CD14-positive monocyte (primary cell): ENCODE results near the gene RPS19. TPM values are rescaled to one million over a fixed set of nuclear protein-coding genes. Genes with fewer than 3 reads are reported as not detected.

ENCODE experiments used
- DNase-seq, 3 donors: peaks; one replicate each; pipeline ENCODE4 v3.0.0-alpha.2; 2011 to 2022
- H2AFZ ChIP-seq: 2 replicates; pipeline ENCODE4 v1.6.0; 2012; ENCODE audit warnings: mild to moderate bottlenecking, low read depth, low read length, inconsistent platforms; ENCODE audit not compliant: insufficient read depth, poor library complexity, severe bottlenecking
- H3K27ac ChIP-seq, 2 donors: 1 replicate in 1 of 2; 2 replicates in 1 of 2; pipeline ENCODE4 v1.5.1; 2012 to 2013; ENCODE audit warnings: low read length in 2 of 2, control low read depth in 1 of 2, inconsistent platforms in 1 of 2, low read depth in 1 of 2, mild to moderate bottlenecking in 1 of 2
- H3K27me3 ChIP-seq, 2 donors: one replicate each; pipeline versions ENCODE4 v1.6.0 to v1.6.1; 2011 to 2013; ENCODE audit warnings: low read length in 2 of 2; ENCODE audit not compliant: control insufficient read depth in 2 of 2, insufficient read depth in 2 of 2
- H3K36me3 ChIP-seq, 2 donors: replicated peaks in 1 of 2; 1 replicate in 1 of 2; 2 replicates in 1 of 2; pipeline versions ENCODE4 v1.5.1 to v1.6.1; 2012 to 2013; ENCODE audit warnings: low read length in 2 of 2, control low read depth in 1 of 2, inconsistent platforms in 1 of 2, mild to moderate bottlenecking in 1 of 2; ENCODE audit not compliant: insufficient read depth in 2 of 2, control insufficient read depth in 1 of 2
- H3K4me1 ChIP-seq, 2 donors: 1 replicate in 1 of 2; 2 replicates in 1 of 2; pipeline versions ENCODE4 v1.5.1 to v1.6.1; 2012 to 2013; ENCODE audit warnings: low read length in 2 of 2, control low read depth in 1 of 2, inconsistent platforms in 1 of 2, mild to moderate bottlenecking in 1 of 2, moderate library complexity in 1 of 2; ENCODE audit not compliant: insufficient read depth in 2 of 2, control insufficient read depth in 1 of 2
- H3K4me2 ChIP-seq: replicated peaks from 2 replicates; pipeline ENCODE3; 2012; ENCODE audit warnings: low read length, moderate library complexity, mild to moderate bottlenecking; ENCODE audit not compliant: poor library complexity, severe bottlenecking; ENCODE audit errors: extremely low read depth
- H3K4me3 ChIP-seq, 3 experiments: fragments of 200-600 bp in 1 of 3; sonication (generic) in 1 of 3; replicated peaks in 1 of 3; 1 replicate in 2 of 3; 2 replicates in 1 of 3; pipeline ENCODE4 v1.5.1; 2011 to 2013; ENCODE audit warnings: low read length in 3 of 3, mild to moderate bottlenecking in 3 of 3, control low read depth in 2 of 3, low read depth in 2 of 3, inconsistent platforms in 1 of 3, moderate library complexity in 1 of 3
- H3K79me2 ChIP-seq: 2 replicates; pipeline ENCODE4 v1.6.0; 2012; ENCODE audit warnings: mild to moderate bottlenecking, control low read depth, inconsistent platforms, low read length, moderate library complexity; ENCODE audit not compliant: insufficient read depth
- H3K9ac ChIP-seq: 2 replicates; pipeline ENCODE4 v1.6.0; 2017; ENCODE audit warnings: low read length, mild to moderate bottlenecking; ENCODE audit not compliant: insufficient read depth, poor library complexity, severe bottlenecking
- H3K9me3 ChIP-seq, 2 donors: replicated peaks in 1 of 2; 1 replicate in 1 of 2; 2 replicates in 1 of 2; pipeline versions ENCODE4 v1.5.1 to v1.6.1; 2012 to 2013; ENCODE audit warnings: low read length in 2 of 2, control low read depth in 1 of 2; ENCODE audit not compliant: control insufficient read depth in 1 of 2, insufficient read depth in 1 of 2
- H4K20me1 ChIP-seq: 2 replicates; pipeline ENCODE4 v1.6.0; 2012; ENCODE audit warnings: mild to moderate bottlenecking, low read length, control low read depth, moderate library complexity; ENCODE audit not compliant: insufficient read depth
- H3K27ac Mint-ChIP-seq, 7 donors: one replicate each; pipeline ENCODE4 v1.8.0; 2020; ENCODE audit warnings: mild to moderate bottlenecking in 7 of 7, mixed read lengths in 7 of 7, moderate library complexity in 6 of 7, inconsistent platforms in 2 of 7
- H3K27me3 Mint-ChIP-seq, 3 donors: one replicate each; pipeline ENCODE4 v1.8.0; 2021 to 2022; ENCODE audit warnings: low read depth in 3 of 3, mild to moderate bottlenecking in 3 of 3, mixed read lengths in 3 of 3, moderate library complexity in 3 of 3, inconsistent platforms in 1 of 3
- H3K36me3 Mint-ChIP-seq, 2 donors: one replicate each; pipeline ENCODE4 v1.8.0; 2020; ENCODE audit warnings: mixed read lengths in 2 of 2, inconsistent platforms in 1 of 2, mild to moderate bottlenecking in 1 of 2
- H3K4me1 Mint-ChIP-seq: one replicate; pipeline ENCODE4 v1.8.0; 2020; ENCODE audit warnings: mild to moderate bottlenecking, mixed read lengths
- H3K4me3 Mint-ChIP-seq, 2 donors: one replicate each; pipeline ENCODE4 v1.8.0; 2020; ENCODE audit warnings: mild to moderate bottlenecking in 2 of 2, mixed read lengths in 2 of 2, moderate library complexity in 1 of 2
- H3K9me3 Mint-ChIP-seq, 7 donors: one replicate each; pipeline ENCODE4 v1.8.0; 2020 to 2022; ENCODE audit warnings: mixed read lengths in 7 of 7, mild to moderate bottlenecking in 6 of 7, moderate library complexity in 6 of 7, inconsistent platforms in 2 of 7
- WGBS: methylation state at CpG from one replicate; pipeline ENCODE4 v1.1.5; 2013; ENCODE audit warnings: missing lambda C conversion rate; ENCODE audit not compliant: insufficient coverage; 5-methylcytosine and 5-hydroxymethylcytosine counted together
- intact Hi-C, 2 donors: fragments of 100-400 bp; cut with micrococcal nuclease; formaldehyde crosslinking; loops; one replicate each; pipeline versions ENCODE4 v1.15.0 to v1.15.1; 2023
- polyA plus RNA-seq, 3 donors: library from polyadenylated mRNA; depleted of rRNA in 1 of 3; unstranded in 2 of 3; stranded (reverse) in 1 of 3; fragments of 300-500 nt in 2 of 3; fragments of >200 nt in 1 of 3; fragmentation: Illumina TruSeq in 2 of 3; gene quantifications; 1 replicate in 2 of 3; 2 replicates in 1 of 3; pipeline ENCODE4 v1.2.3, GENCODE V29; 2012 to 2021
- TF ChIP-seq, protein P1 (sequence below): fragments of 200-600 bp; IDR thresholded peaks from one replicate; pipeline ENCODE4 v1.8.0; 2022; ENCODE audit warnings: antibody characterized with exemption, mild to moderate bottlenecking

RPS19 gene
- polyA plus RNA-seq, 3 donors, result 1,234 to 2,117 (median 1,424) TPM

- Histone ChIP-seq H3K36me3 (no peaks in the 10 kb centered on the region), H3K9me3 (no peaks in the 10 kb centered on the region), H3K4me1 (peaks cover 0 to 5% of the 10 kb centered on the region in 2 donors), H2AFZ (no peak overlapping the region), H3K27ac (no peak overlapping the region), H3K4me2 (no peak overlapping the region), H3K79me2 (no peaks in the 10 kb centered on the region), H3K27me3 (peaks cover 2 to 7% of the 10 kb centered on the region in 2 donors), H3K4me3 (no peak overlapping the region), H3K9ac (no peak overlapping the region), H4K20me1 (no peaks in the 10 kb centered on the region)
- no peaks in the 10 kb centered on the region for H3K36me3 Mint-ChIP-seq
- WGBS, result 69% methylated on average over 3 of the region's 4 CpGs
- peaks cover 5 to 11% (median 8%) of the 10 kb centered on the region in 3 donors for H3K27me3 Mint-ChIP-seq
- no peaks in the 10 kb centered on the region for H3K9me3 Mint-ChIP-seq
- no peak overlapping the region for H3K4me3 Mint-ChIP-seq
- no peak for DNase-seq
- TF ChIP-seq, protein P1, sequence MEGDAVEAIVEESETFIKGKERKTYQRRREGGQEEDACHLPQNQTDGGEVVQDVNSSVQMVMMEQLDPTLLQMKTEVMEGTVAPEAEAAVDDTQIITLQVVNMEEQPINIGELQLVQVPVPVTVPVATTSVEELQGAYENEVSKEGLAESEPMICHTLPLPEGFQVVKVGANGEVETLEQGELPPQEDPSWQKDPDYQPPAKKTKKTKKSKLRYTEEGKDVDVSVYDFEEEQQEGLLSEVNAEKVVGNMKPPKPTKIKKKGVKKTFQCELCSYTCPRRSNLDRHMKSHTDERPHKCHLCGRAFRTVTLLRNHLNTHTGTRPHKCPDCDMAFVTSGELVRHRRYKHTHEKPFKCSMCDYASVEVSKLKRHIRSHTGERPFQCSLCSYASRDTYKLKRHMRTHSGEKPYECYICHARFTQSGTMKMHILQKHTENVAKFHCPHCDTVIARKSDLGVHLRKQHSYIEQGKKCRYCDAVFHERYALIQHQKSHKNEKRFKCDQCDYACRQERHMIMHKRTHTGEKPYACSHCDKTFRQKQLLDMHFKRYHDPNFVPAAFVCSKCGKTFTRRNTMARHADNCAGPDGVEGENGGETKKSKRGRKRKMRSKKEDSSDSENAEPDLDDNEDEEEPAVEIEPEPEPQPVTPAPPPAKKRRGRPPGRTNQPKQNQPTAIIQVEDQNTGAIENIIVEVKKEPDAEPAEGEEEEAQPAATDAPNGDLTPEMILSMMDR, result no peak
- H3K4me1 Mint-ChIP-seq, result peaks cover 5% of the 10 kb centered on the region
- no peak overlapping the region for H3K27ac Mint-ChIP-seq
- intact Hi-C loops, result no loop called here
Observed at GRCh38 chr19:41851456-41851855, 8.6 kb upstream of the RPS19 start.

- Mint-ChIP-seq H3K27ac (no peak overlapping the region), H3K9me3 (no peaks in the 10 kb centered on the region), H3K4me1 (peaks cover 5% of the 10 kb centered on the region), H3K4me3 (no peak overlapping the region), H3K27me3 (peaks cover 6 to 11% (median 9%) of the 10 kb centered on the region in 3 donors), H3K36me3 (no peaks in the 10 kb centered on the region)
- Histone ChIP-seq H3K79me2 (no peaks in the 10 kb centered on the region), H3K27ac (no peak overlapping the region), H3K4me2 (no peak overlapping the region), H3K36me3 (no peaks in the 10 kb centered on the region), H2AFZ (no peak overlapping the region), H3K9ac (no peak overlapping the region), H3K27me3 (peaks cover 2 to 7% of the 10 kb centered on the region in 2 donors), H3K9me3 (no peaks in the 10 kb centered on the region), H3K4me1 (peaks cover 0 to 5% of the 10 kb centered on the region in 2 donors), H3K4me3 (no peak overlapping the region), H4K20me1 (no peaks in the 10 kb centered on the region)
- DNase-seq, result no peak
- WGBS, result no CpG with 5 or more reads among the region's 2 CpGs
- intact Hi-C loops, result no loop called here
- TF ChIP-seq, protein P1, result no peak
Observed at GRCh38 chr19:41853344-41853743, 6.7 kb upstream of the RPS19 start.
